ENCODE results near the gene NLRP14. TPM values are rescaled to one million over a fixed set of nuclear protein-coding genes. Genes with fewer than 3 reads are reported as not detected.

NLRP14 gene, protein sequence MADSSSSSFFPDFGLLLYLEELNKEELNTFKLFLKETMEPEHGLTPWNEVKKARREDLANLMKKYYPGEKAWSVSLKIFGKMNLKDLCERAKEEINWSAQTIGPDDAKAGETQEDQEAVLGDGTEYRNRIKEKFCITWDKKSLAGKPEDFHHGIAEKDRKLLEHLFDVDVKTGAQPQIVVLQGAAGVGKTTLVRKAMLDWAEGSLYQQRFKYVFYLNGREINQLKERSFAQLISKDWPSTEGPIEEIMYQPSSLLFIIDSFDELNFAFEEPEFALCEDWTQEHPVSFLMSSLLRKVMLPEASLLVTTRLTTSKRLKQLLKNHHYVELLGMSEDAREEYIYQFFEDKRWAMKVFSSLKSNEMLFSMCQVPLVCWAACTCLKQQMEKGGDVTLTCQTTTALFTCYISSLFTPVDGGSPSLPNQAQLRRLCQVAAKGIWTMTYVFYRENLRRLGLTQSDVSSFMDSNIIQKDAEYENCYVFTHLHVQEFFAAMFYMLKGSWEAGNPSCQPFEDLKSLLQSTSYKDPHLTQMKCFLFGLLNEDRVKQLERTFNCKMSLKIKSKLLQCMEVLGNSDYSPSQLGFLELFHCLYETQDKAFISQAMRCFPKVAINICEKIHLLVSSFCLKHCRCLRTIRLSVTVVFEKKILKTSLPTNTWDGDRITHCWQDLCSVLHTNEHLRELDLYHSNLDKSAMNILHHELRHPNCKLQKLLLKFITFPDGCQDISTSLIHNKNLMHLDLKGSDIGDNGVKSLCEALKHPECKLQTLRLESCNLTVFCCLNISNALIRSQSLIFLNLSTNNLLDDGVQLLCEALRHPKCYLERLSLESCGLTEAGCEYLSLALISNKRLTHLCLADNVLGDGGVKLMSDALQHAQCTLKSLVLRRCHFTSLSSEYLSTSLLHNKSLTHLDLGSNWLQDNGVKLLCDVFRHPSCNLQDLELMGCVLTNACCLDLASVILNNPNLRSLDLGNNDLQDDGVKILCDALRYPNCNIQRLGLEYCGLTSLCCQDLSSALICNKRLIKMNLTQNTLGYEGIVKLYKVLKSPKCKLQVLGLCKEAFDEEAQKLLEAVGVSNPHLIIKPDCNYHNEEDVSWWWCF
- total RNA-seq: under 1 TPM in 1 of 4 donors, not detected in 3; 0.08 TPM
- polyA plus RNA-seq: 0.05 TPM
- long read RNA-seq, donor 1: 0 reads
- long read RNA-seq, donor 2: 0 reads
- long read RNA-seq, donor 3: 0 reads
- long read RNA-seq, donor 4: 0 reads

DNA sequence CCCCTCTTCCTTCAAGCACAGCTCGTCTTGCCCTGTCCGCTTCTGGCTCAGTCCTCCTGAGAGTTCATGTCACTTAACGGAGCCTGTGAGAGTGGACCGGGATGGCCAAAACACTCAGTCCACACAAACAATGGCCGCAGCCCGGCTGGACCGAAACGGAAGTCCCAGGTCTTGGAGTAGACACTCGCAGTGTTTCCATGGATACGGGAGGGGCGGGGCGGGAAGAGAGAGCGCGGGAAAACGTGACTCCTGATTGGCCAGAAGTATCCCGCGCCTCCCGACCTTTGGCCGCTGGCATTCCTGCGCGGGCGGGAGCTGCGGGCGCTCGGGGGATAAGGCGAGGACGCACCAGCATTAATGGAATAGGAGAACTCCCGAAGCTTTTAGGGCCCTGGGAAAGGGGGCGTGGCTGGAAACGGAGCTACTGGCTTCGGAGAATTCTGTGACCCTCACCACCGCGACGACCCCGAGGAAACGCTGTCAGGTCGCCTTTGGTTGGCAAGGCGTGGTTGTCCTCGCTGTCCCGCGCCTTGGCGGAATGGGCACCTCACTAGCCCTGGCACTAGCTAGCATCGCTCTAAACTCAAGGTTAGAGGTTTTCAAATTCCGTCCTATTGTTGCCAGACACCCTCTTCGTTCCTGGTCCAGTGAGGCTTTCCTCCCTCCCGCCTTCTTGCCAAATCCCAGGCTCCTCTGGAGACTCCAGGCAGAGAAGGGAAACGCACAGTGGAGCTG lies at the start of gene NLRP14, which contains the start of gene ZNF214:
TSS of gene NLRP14 (plus strand) at position 297 of the 735 bp plus-strand sequence. CDS start 18,108 bp downstream, outside the sequence.
TSS of gene ZNF214 (minus strand) at position 164 of the 735 bp plus-strand sequence. CDS start 17,511 bp downstream, outside the sequence.
- 1% methylated on average over 47 of the region's 47 CpGs for WGBS
- intact Hi-C loops (cut with DNase I): no loop called here
- DNase-seq (peak; percentile 94 to 97 (median 96)), ATAC-seq (peak; percentile 99 to 100)
- H3K4me3 ChIP-seq (ENCODE audit: low read length): peak within 1 kb of the TSS; percentile 68
- no peaks in the 10 kb centered on the region for H3K4me1 ChIP-seq (ENCODE audit: control insufficient read depth, insufficient read depth, low read length)
- no peaks in the 10 kb centered on the region for H3K9me3 ChIP-seq (ENCODE audit: control insufficient read depth, low read length)
- peak within 1 kb of the TSS; percentile 71 for H3K27ac ChIP-seq (ENCODE audit: low read length)
- no peaks in the 10 kb centered on the region for H3K27me3 ChIP-seq (ENCODE audit: control insufficient read depth, insufficient read depth)

DNA sequence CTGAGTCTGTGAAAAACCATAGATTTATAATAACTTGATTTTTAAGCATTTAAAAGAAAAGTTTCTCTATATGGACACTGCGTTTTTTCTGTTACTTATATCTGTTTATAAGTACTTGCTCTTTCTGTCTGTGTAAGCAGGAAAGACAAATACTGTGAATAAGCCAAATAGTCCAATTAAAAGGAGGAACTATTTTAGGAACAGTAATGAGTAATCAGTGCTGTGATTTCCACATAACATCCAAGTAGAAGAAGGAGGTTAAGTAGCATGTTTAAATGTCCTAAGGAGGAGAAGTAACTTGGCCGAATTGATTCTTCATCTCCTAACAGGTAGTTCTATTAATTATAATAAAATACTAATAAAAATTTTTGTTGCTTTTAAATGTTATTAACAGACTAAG lies 40.9 kb upstream of the NLRP14 start:
- ATAC-seq: no peak
- intact Hi-C loops (cut with DNase I): no loop called here

DNA sequence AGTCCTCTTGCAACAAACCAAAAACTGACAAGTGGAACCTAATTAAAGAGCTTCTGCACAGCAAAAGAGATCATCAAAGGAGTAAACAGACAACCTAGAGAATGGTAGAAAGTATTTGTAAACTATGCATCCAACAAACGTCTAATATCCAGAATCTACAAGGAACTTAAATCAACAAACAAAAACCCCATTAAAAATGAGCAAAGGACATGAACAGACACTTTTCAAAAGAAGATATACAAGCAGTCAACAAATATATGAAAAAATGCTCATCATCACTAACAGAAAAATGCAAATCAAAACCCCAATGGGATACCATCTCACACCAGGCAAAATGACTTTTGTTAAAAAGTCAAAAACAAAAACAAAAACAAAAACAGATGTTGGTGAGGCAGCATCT lies 33.8 kb upstream of the NLRP14 start:
- Histone ChIP-seq H3K27me3 (ENCODE audit: control insufficient read depth, insufficient read depth) (no peaks in the 10 kb centered on the region), H3K27ac (ENCODE audit: low read length) (no peak overlapping the region), H3K4me1 (ENCODE audit: control insufficient read depth, insufficient read depth, low read length) (no peaks in the 10 kb centered on the region), H3K4me3 (ENCODE audit: low read length) (no peak overlapping the region), H3K9me3 (ENCODE audit: control insufficient read depth, low read length) (no peaks in the 10 kb centered on the region)
- DNase-seq (no peak), ATAC-seq (no peak)
- 68% methylated on average over 1 of the region's 1 CpG for WGBS
- intact Hi-C loops (cut with DNase I): no loop called here

More for the DNA sequence above, 40.9 kb upstream of the NLRP14 start:
- no peaks in the 10 kb centered on the region for H3K27me3 ChIP-seq (ENCODE audit: control insufficient read depth, insufficient read depth)
- no peaks in the 10 kb centered on the region for H3K4me1 ChIP-seq (ENCODE audit: control insufficient read depth, insufficient read depth, low read length)
- H3K4me3 ChIP-seq (ENCODE audit: low read length): no peak overlapping the region
- DNase-seq: no peak
- 71% methylated on average over 2 of the region's 2 CpGs for WGBS
- H3K27ac ChIP-seq (ENCODE audit: low read length): no peak overlapping the region
- no peaks in the 10 kb centered on the region for H3K9me3 ChIP-seq (ENCODE audit: control insufficient read depth, low read length)

DNA sequence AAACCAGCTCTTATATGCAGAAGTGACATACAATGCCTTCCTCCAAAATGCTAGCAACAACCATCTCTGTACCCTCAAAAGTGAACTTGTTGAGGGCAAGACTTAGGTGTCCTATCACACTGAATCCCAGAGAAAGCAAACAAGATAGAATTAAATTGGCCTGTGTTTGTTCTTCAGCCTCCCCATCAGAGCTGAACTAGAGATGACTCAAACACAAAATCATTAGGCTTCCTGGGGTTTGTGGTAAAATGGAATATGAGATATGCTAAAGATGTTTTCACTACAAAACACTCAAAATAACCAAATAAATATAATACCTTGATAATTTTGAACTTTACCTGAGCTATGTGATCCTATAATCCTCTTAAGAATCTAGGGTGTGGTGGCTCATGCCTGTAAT lies 31.8 kb upstream of the NLRP14 start:
- ATAC-seq (no peak), DNase-seq (no peak)
- H3K4me3 ChIP-seq (ENCODE audit: low read length): no peak overlapping the region
- no peaks in the 10 kb centered on the region for H3K27me3 ChIP-seq (ENCODE audit: control insufficient read depth, insufficient read depth)
- intact Hi-C loops (cut with DNase I): no loop called here
- no peaks in the 10 kb centered on the region for H3K4me1 ChIP-seq (ENCODE audit: control insufficient read depth, insufficient read depth, low read length)
- no peaks in the 10 kb centered on the region for H3K9me3 ChIP-seq (ENCODE audit: control insufficient read depth, low read length)
- no peak overlapping the region for H3K27ac ChIP-seq (ENCODE audit: low read length)

DNA sequence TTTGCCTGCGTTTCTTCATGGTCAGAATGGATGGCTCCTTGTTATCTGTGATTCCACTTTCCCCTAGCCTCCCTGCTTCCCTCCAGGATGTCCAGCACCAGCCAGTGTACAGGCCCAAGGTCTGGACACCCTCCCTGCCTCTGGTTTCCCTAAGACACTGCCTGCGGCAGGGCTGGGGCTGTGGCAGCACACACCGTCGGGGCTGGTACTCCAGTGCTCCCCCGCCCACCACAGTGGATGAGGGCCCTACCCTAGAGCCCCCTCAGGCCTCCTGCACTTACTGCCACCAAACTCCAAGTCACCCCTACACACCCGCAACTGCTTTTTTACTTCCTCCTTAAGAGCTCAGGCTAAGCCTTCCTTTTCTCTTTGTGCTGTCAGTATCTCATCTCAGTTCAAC lies 29.1 kb upstream of the NLRP14 start:
- Histone ChIP-seq H3K27ac (ENCODE audit: low read length) (no peak overlapping the region), H3K27me3 (ENCODE audit: control insufficient read depth, insufficient read depth) (no peaks in the 10 kb centered on the region), H3K4me1 (ENCODE audit: control insufficient read depth, insufficient read depth, low read length) (no peaks in the 10 kb centered on the region), H3K4me3 (ENCODE audit: low read length) (no peak overlapping the region), H3K9me3 (ENCODE audit: control insufficient read depth, low read length) (no peaks in the 10 kb centered on the region)
- ATAC-seq: no peak
- peak in 1 of 3 donors; percentile 8 for DNase-seq
- 68% methylated on average over 6 of the region's 6 CpGs for WGBS
- intact Hi-C loops (cut with DNase I): no loop called here

DNA sequence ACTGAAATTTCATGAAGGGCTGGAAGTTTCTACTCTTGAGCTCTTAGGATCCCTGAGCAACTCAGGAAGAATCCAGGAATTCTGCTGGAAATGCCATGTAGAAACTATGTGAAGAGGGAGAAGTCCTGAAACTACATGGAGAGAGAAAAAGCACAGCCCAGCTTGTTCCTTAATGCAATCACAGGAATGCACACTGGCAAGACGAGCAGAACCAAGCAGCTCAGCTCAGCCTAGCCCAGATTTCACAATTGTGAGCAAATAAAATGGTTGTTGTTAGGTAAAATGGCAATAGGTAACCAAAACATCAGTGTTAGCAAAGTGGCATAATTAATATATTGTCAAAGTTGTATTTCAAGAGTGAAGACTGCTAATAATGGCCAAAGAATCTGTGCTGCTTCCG lies 28.3 kb upstream of the NLRP14 start:
- Histone ChIP-seq H3K4me3 (ENCODE audit: low read length) (no peak overlapping the region), H3K9me3 (ENCODE audit: control insufficient read depth, low read length) (no peaks in the 10 kb centered on the region), H3K27ac (ENCODE audit: low read length) (no peak overlapping the region), H3K27me3 (ENCODE audit: control insufficient read depth, insufficient read depth) (no peaks in the 10 kb centered on the region), H3K4me1 (ENCODE audit: control insufficient read depth, insufficient read depth, low read length) (no peaks in the 10 kb centered on the region)
- DNase-seq (no peak), ATAC-seq (no peak)
- intact Hi-C loops (cut with DNase I): no loop called here
- 73% methylated on average over 2 of the region's 2 CpGs for WGBS

DNA sequence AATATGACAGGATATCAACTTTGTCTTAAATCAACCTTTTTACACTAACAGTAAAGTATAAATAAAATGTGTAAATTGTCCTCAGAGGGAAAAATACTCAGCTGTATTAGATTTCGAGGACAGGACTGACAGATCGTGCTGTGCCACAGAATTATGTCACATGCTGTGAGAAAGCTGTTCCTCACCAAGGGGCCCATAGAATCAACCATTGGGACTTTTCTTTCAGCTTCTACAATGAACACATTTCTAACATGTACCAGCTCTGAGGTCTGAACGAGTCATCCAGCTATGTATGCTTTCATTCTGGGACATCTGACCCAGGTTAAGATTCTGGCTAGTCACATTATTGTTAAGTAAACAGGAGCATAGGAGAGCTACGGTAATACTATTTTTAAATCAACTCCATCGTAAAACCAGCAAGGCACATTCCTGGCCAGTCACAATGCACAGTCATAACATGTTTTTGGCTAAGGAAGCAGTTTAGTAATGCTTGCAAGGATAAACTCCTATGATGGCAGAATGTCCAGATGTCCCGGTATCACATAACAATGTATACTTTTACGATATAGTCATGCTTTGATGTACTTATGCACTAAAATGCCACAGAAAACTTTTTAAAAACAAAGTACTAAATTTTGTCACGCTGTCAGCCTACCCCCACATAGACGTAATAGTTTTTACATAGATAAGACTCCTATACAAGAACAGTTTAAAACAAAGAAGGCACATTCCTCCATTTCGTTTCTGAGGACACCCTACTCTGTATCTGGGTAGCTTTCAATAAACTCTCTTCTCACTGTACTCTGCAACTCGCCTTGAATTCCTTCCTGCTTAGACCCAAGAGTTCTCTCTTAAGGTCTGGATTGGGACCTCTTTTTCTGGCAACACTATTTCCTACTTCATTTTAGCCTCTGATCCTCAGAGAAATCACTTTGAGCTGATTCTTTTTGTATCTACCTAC lies 27.5 kb upstream of the NLRP14 start:
- H3K4me3 ChIP-seq (ENCODE audit: low read length): no peak overlapping the region
- H3K27me3 ChIP-seq (ENCODE audit: control insufficient read depth, insufficient read depth): no peaks in the 10 kb centered on the region
- no peaks in the 10 kb centered on the region for H3K4me1 ChIP-seq (ENCODE audit: control insufficient read depth, insufficient read depth, low read length)
- H3K27ac ChIP-seq (ENCODE audit: low read length): no peak overlapping the region
- ATAC-seq: no peak
- no peak for DNase-seq
- WGBS: 48% methylated on average over 11 of the region's 11 CpGs
- no peaks in the 10 kb centered on the region for H3K9me3 ChIP-seq (ENCODE audit: control insufficient read depth, low read length)
- intact Hi-C loops (cut with DNase I): no loop called here

DNA sequence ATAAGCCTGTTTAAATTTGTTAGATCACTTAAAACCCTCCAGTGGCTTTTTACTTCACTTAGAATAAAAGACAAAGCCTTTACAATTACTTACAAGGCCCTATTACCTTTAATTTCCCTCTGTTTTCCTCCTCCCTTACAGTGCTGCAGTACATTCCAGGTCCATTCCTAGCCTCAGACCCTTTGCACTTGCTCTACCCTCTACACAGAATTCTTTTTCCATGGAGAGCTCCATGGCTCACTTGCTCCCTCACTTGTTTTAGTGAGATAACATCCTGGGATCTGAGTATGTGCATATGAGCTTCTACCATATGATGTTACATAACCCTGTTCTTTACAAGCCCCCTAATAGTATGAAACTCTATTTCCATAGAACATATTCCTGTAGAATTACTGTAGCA lies 24.6 kb upstream of the NLRP14 start:
- H3K9me3 ChIP-seq (ENCODE audit: control insufficient read depth, low read length): no peaks in the 10 kb centered on the region
- H3K27ac ChIP-seq (ENCODE audit: low read length): no peak overlapping the region
- H3K4me1 ChIP-seq (ENCODE audit: control insufficient read depth, insufficient read depth, low read length): no peaks in the 10 kb centered on the region
- ATAC-seq (no peak), DNase-seq (no peak)
- no peak overlapping the region for H3K4me3 ChIP-seq (ENCODE audit: low read length)
- H3K27me3 ChIP-seq (ENCODE audit: control insufficient read depth, insufficient read depth): no peaks in the 10 kb centered on the region
- intact Hi-C loops (cut with DNase I): no loop called here

DNA sequence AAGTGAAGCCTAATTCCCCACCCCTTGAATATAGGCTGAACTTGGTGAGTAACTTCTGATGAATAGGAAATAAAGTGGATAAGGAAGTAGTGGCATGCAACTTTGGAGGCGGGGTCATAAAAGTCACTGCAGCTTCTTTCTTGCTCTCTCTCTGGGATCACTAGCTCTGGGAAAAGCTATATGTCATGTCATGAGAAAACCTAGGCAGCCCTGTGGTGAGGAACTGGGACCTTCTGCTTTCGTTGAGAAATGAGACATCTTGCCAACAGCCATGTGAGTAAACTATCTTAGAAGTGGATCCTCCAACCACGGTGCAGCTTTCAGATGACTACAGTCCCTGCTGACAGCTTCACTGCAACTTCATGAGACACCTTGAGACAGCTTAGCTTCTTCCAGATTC lies 15.8 kb upstream of the NLRP14 start:
- DNase-seq (peak in 1 of 3 donors; percentile 16), ATAC-seq (peak in 1 of 2 donors; percentile 35)
- H3K9me3 ChIP-seq (ENCODE audit: control insufficient read depth, low read length): no peaks in the 10 kb centered on the region
- H3K4me3 ChIP-seq (ENCODE audit: low read length): no peak overlapping the region
- no peak overlapping the region for H3K27ac ChIP-seq (ENCODE audit: low read length)
- H3K4me1 ChIP-seq (ENCODE audit: control insufficient read depth, insufficient read depth, low read length): no peaks in the 10 kb centered on the region
- no peaks in the 10 kb centered on the region for H3K27me3 ChIP-seq (ENCODE audit: control insufficient read depth, insufficient read depth)
- WGBS: 18% methylated on average over 3 of the region's 3 CpGs
- intact Hi-C loops (cut with DNase I): no loop called here
